GM12872 (cell line): Measurements from ENCODE around the gene MXD1.

Experiments
- CTCF ChIP-seq: IDR thresholded peaks from 3 replicates; pipeline ENCODE4 v1.5.1; 2011; ENCODE audit warnings: low read depth, mild to moderate bottlenecking, low read length, moderate library complexity; ENCODE audit not compliant: insufficient read depth

MXD1 gene

GRCh38 chr2:69969126-69969983, 54.4 kb downstream of the MXD1 start:
- TF ChIP-seq CTCF, result no peak

GRCh38 chr2:69969991-69970390, 55.1 kb downstream of the MXD1 start:
- TF ChIP-seq CTCF, result no peak

- TF ChIP-seq CTCF, result no peak
Measured at GRCh38 chr2:69972822-69973221, 57.9 kb downstream of the MXD1 start.

GRCh38 chr2:69973335-69973735, 58.4 kb downstream of the MXD1 start:
- no peak for TF ChIP-seq CTCF

- no peak for TF ChIP-seq CTCF
Measured at GRCh38 chr2:69975136-69975852, 60.4 kb downstream of the MXD1 start.

GRCh38 chr2:69975853-69976462, 61.0 kb downstream of the MXD1 start:
- TF ChIP-seq CTCF, result no peak

GRCh38 chr2:69977186-69977585, 62.3 kb downstream of the MXD1 start:
- TF ChIP-seq CTCF, result no peak
